ENCODE measurements around the gene FARS2. TPM values are rescaled to one million over a fixed set of nuclear protein-coding genes. Genes with fewer than 3 reads are reported as not detected.

FARS2 gene
- total and polyA plus RNA-seq, 2 donors (not counting 3 experiments of a cell fraction or from before 2014, with no cell fraction given) = 20.2 to 20.5 TPM

DNA sequence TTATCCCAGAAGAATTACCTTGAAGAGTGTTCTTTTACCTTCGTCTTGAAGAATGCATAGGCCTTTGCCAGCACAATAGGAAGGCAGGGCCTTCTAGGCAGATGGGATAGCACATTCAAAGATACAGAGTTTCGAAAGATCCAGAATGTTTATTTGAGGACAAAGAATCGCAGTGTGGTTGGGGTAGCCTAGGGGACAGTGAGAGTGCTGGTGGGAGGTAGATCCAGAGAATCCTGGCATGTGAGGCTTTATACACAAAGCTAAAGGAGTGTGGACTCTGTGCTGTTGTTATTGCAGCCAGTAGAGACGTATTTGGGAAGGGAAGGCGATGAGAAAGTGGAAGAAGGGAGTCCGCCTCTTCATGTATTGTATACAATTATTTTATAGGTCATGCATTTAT lies 186.6 kb downstream of the FARS2 start:
- BruUV-seq (replicated peaks) = no TSS peak
- peaks cover 3% of the 10 kb centered on the region for H4K20me1 ChIP-seq (replicated peaks; ENCODE audit: control insufficient read depth, extremely low read depth, insufficient read depth, low read length)
- ChIA-PET POLR2A (no interaction called here), CTCF (no interaction called here)
- dilution Hi-C loops (cut with MboI; ENCODE audit: extremely low pct_ligation_motif_present, low sequenced_read_pairs) = no loop called here
- no peak for FAIRE-seq
- no peaks in the 10 kb centered on the region for H3K9me1 ChIP-seq (replicated peaks; ENCODE audit: control insufficient read depth, extremely low read depth, insufficient read depth, low read length)
- no peak overlapping the region for H2AFZ ChIP-seq (ENCODE audit: low read depth, low read length)
- intact Hi-C loops (cut with micrococcal nuclease) = no loop called here
- DNase-seq (ENCODE audit: low read depth, low spot score) = no peak
- no peaks in the 10 kb centered on the region for H3K9me3 ChIP-seq (replicated peaks; ENCODE audit: control insufficient read depth, insufficient read depth, low read length)
- TF ChIP-seq POLR2AphosphoS5 (IDR thresholded peaks at IDR 0.05; ENCODE audit: insufficient read depth, low read depth, low read length) (no peak), CTCF (IDR thresholded peaks at IDR 0.05; ENCODE audit: extremely low read depth in 1 of 2, insufficient read depth in 1 of 2, low read depth in 1 of 2, low read length in 2 of 2) (no peak), JUN (IDR thresholded peaks at IDR 0.05; ENCODE audit: borderline replicate concordance, insufficient read depth, insufficient read length, low read depth) (no peak), MYC (IDR thresholded peaks at IDR 0.05; ENCODE audit: low read depth, low read length) (no peak), MAX (IDR thresholded peaks at IDR 0.05; ENCODE audit: insufficient read depth, insufficient read length) (no peak), FOS (IDR thresholded peaks at IDR 0.05; ENCODE audit: borderline replicate concordance, insufficient read depth, low read length) (no peak), GATA2 (IDR thresholded peaks at IDR 0.05; ENCODE audit: insufficient read depth, insufficient read length, low read depth, low read length) (no peak), POLR2A (IDR thresholded peaks at IDR 0.05; ENCODE audit: low read depth, low read length) (no peak), EZH2 (IDR thresholded peaks at IDR 0.05; ENCODE audit: borderline replicate concordance, low read depth, low read length, severe bottlenecking) (no peak)
- no peak overlapping the region for H3K9ac ChIP-seq (replicated peaks; ENCODE audit: extremely low read depth, insufficient read depth, low read length)
- no peaks in the 10 kb centered on the region for H3K27me3 ChIP-seq (ENCODE audit: control insufficient read depth in 2 of 2, insufficient read depth in 2 of 2, low read length in 2 of 2)
- no peak overlapping the region for H3K4me3 ChIP-seq (replicated peaks in 1 of 3; ENCODE audit: insufficient read depth in 1 of 3, low read depth in 1 of 3, low read length in 3 of 3)
- no peaks in the 10 kb centered on the region for H3K4me1 ChIP-seq (ENCODE audit: control insufficient read depth, extremely low read depth, insufficient read depth, low read length)
- no peaks in the 10 kb centered on the region for H3K79me2 ChIP-seq (ENCODE audit: control insufficient read depth, insufficient read depth, low read length)
- H3K4me2 ChIP-seq (ENCODE audit: insufficient read depth, low read length) = no peak overlapping the region
- H3K36me3 ChIP-seq (ENCODE audit: control insufficient read depth in 2 of 2, extremely low read depth in 1 of 2, insufficient read depth in 2 of 2, low read length in 2 of 2) = no peaks in the 10 kb centered on the region
- H3K27ac ChIP-seq (ENCODE audit: insufficient read depth, low read depth, low read length) = no peak overlapping the region
